Tibial nerve (tissue), 4 donors: ENCODE data around the gene PKN2. TPM values are rescaled to one million over a fixed set of nuclear protein-coding genes. Genes with fewer than 3 reads are reported as not detected.

Experiments used
- DNase-seq, 2 donors: peaks; one replicate each; pipeline ENCODE4 v3.0.0-alpha.2; 2019; ENCODE audit warnings: low spot score in 2 of 2
- H3K27ac ChIP-seq, 4 donors: fragments of 200-600 bp; sonication (generic) in 3 of 4; one replicate each; pipeline ENCODE4 v1.5.1; 2017 to 2019; ENCODE audit warnings: mild to moderate bottlenecking in 1 of 4
- H3K27me3 ChIP-seq, 2 donors: fragments of 200-600 bp; sonication (generic) in 1 of 2; one replicate each; pipeline versions ENCODE4 v1.5.1 to v1.6.0; 2017 to 2019
- H3K36me3 ChIP-seq, 3 donors: fragments of 200-600 bp; sonication (generic); one replicate each; pipeline ENCODE4 v1.5.1; 2018 to 2019
- H3K4me1 ChIP-seq, 4 donors: fragments of 200-600 bp; sonication (generic) in 3 of 4; one replicate each; pipeline ENCODE4 v1.5.1; 2017 to 2019
- H3K4me3 ChIP-seq, 4 donors: fragments of 200-600 bp; sonication (generic) in 3 of 4; one replicate each; pipeline ENCODE4 v1.5.1; 2017 to 2019; ENCODE audit warnings: mild to moderate bottlenecking in 1 of 4, moderate library complexity in 1 of 4
- H3K9me3 ChIP-seq, 4 donors: fragments of 200-600 bp; sonication (generic) in 3 of 4; one replicate each; pipeline ENCODE4 v1.5.1; 2017 to 2019
- EP300 ChIP-seq, 2 donors: sonication (generic); formaldehyde crosslinking; IDR thresholded peaks; one replicate each; pipeline ENCODE4 v1.6.1; 2017; ENCODE audit warnings: antibody characterized with exemption in 2 of 2, mild to moderate bottlenecking in 1 of 2
- POLR2A ChIP-seq, 2 donors: fragments of 450-650 bp; IDR thresholded peaks; one replicate each; pipeline ENCODE4 v1.6.1; 2017; ENCODE audit warnings: antibody characterized with exemption in 2 of 2, mild to moderate bottlenecking in 2 of 2, moderate library complexity in 2 of 2
- WGBS, 2 donors: methylation state at CpG; one replicate each; pipeline ENCODE4 v1.1.5; 2018; 5-methylcytosine and 5-hydroxymethylcytosine counted together
- total RNA-seq, 4 donors: library from RNA; depleted of rRNA; stranded (reverse); fragments of >200 nt; gene quantifications; one replicate each; pipeline ENCODE4 v1.1.0, GENCODE V29; 2016
- TF ChIP-seq, protein P1 (sequence below), 5 experiments: fragments of 200-600 bp in 3 of 5; fragments of 450-650 bp in 2 of 5; sonication (generic) in 3 of 5; IDR thresholded peaks; one replicate each; pipeline ENCODE4 v1.5.1; 2016 to 2019; ENCODE audit warnings: antibody characterized with exemption in 5 of 5, mild to moderate bottlenecking in 3 of 5, moderate library complexity in 2 of 5

PKN2 gene
- total RNA-seq, 4 donors from 2014 or later = 36.3 to 65.9 (median 50.1) TPM

- H3K27me3 ChIP-seq = no peaks in the 10 kb centered on the region
- no peak for DNase-seq
- H3K27ac ChIP-seq = no peak overlapping the region
- no peaks in the 10 kb centered on the region for H3K9me3 ChIP-seq
- no peak overlapping the region for H3K4me3 ChIP-seq
- WGBS, 2 donors = 56 to 65% methylated on average over 4 of the region's 4 CpGs
- no peaks in the 10 kb centered on the region for H3K36me3 ChIP-seq
- H3K4me1 ChIP-seq = peaks cover 0 to 11% (median 0%) of the 10 kb centered on the region in 4 donors
- TF ChIP-seq POLR2A (IDR thresholded peaks at IDR 0.05) = no peak
- TF ChIP-seq, protein P1, sequence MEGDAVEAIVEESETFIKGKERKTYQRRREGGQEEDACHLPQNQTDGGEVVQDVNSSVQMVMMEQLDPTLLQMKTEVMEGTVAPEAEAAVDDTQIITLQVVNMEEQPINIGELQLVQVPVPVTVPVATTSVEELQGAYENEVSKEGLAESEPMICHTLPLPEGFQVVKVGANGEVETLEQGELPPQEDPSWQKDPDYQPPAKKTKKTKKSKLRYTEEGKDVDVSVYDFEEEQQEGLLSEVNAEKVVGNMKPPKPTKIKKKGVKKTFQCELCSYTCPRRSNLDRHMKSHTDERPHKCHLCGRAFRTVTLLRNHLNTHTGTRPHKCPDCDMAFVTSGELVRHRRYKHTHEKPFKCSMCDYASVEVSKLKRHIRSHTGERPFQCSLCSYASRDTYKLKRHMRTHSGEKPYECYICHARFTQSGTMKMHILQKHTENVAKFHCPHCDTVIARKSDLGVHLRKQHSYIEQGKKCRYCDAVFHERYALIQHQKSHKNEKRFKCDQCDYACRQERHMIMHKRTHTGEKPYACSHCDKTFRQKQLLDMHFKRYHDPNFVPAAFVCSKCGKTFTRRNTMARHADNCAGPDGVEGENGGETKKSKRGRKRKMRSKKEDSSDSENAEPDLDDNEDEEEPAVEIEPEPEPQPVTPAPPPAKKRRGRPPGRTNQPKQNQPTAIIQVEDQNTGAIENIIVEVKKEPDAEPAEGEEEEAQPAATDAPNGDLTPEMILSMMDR (IDR thresholded peaks at IDR 0.05) = no peak
- TF ChIP-seq EP300 (IDR thresholded peaks at IDR 0.05) = no peak
These were observed 22.9 kb upstream of the PKN2 start for GRCh38 chr1:88661188-88661587.

GRCh38 chr1:88661951-88662699 is 21.9 kb upstream of the PKN2 start:
- Histone ChIP-seq H3K36me3 (no peaks in the 10 kb centered on the region), H3K4me3 (no peak overlapping the region), H3K27me3 (no peaks in the 10 kb centered on the region), H3K27ac (no peak overlapping the region), H3K4me1 (peaks cover 0 to 11% (median 0%) of the 10 kb centered on the region in 4 donors), H3K9me3 (no peaks in the 10 kb centered on the region)
- TF ChIP-seq EP300 (IDR thresholded peaks at IDR 0.05) (no peak), POLR2A (IDR thresholded peaks at IDR 0.05) (no peak)
- TF ChIP-seq, protein P1 (IDR thresholded peaks at IDR 0.05) = no peak
- WGBS, 2 donors = 35 to 46% methylated on average over 2 of the region's 2 CpGs
- no peak for DNase-seq

DNA sequence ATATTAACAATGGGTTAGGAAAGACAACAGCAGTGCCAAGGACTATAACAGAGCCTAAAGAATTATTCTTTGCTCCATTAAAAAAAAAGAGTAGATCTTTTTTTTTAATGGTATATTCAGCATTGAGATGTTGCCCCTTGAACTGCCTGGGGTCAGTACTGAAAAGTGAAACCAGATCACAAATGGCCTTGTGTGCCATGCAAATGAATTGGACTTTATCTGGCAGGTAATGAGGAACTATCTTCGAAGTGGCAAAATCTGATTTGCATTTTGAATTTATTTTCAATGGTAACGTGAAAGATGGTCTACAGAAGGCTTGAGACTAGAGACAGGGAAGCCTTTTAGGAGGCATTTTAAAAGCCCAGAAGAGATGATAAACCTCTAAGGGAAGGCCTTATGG is 21.4 kb upstream of the PKN2 start:
- Histone ChIP-seq H3K9me3 (no peaks in the 10 kb centered on the region), H3K27me3 (no peaks in the 10 kb centered on the region), H3K36me3 (no peaks in the 10 kb centered on the region), H3K4me1 (peaks cover 0 to 11% (median 0%) of the 10 kb centered on the region in 4 donors), H3K27ac (no peak overlapping the region), H3K4me3 (no peak overlapping the region)
- DNase-seq = no peak
- WGBS, 2 donors = 77 to 82% methylated on average over 2 of the region's 2 CpGs
- TF ChIP-seq, protein P1 (IDR thresholded peaks at IDR 0.05) = no peak
- TF ChIP-seq POLR2A (IDR thresholded peaks at IDR 0.05) (no peak), EP300 (IDR thresholded peaks at IDR 0.05) (no peak)

DNA sequence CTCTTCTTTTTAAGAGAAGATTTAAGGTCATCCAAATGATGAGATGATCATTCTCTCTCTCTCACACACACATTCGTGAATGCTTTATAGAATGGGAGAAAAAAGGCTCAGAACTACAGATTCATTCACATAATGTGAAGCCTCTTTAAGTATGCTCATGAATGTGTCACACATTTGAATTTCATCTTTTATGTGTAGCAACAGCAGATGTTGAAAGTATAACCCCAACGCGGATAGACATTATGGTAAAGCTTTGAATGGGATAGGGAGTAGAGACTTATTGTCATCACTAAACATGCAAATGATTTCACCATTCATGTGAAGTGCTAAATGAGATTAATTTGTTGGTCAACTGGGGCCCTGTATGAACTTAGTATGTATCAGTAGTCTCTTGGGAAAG is 15.7 kb upstream of the PKN2 start:
- TF ChIP-seq, protein P1 (IDR thresholded peaks at IDR 0.05) = no peak
- no peak for TF ChIP-seq POLR2A (IDR thresholded peaks at IDR 0.05)
- TF ChIP-seq EP300 (IDR thresholded peaks at IDR 0.05) = no peak
- Histone ChIP-seq H3K4me3 (no peak overlapping the region), H3K9me3 (no peaks in the 10 kb centered on the region), H3K27ac (no peak overlapping the region), H3K36me3 (no peaks in the 10 kb centered on the region), H3K4me1 (no peaks in the 10 kb centered on the region), H3K27me3 (no peaks in the 10 kb centered on the region)
- WGBS, 2 donors = 86 to 92% methylated on average over 3 of the region's 3 CpGs
- no peak for DNase-seq

DNA sequence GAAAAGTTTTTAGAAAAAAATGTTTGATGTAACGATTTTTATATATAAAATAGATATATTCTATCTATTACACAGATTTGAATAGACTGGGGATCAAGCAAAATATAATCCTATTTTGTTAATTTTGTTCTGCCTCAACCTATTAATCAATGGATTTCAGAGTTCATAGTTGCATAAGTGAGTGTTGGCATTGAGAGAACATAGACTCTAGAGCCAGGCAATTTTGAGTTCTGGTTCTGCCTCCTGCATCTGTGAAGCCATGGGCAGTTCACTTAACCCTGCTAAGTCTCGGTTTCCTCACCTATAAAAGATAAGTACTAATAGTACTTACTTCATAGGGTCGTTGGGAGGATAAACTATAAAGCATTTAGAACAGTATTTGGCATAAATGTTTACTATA is 13.6 kb upstream of the PKN2 start:
- TF ChIP-seq, protein P1 (IDR thresholded peaks at IDR 0.05) = no peak
- TF ChIP-seq EP300 (IDR thresholded peaks at IDR 0.05) (no peak), POLR2A (IDR thresholded peaks at IDR 0.05) (no peak)
- DNase-seq = no peak
- WGBS, 2 donors = 74 to 83% methylated on average over 3 of the region's 3 CpGs

More for the DNA sequence above, 13.6 kb upstream of the PKN2 start:
- Histone ChIP-seq H3K36me3 (no peaks in the 10 kb centered on the region), H3K4me3 (no peak overlapping the region), H3K27ac (no peak overlapping the region), H3K9me3 (no peaks in the 10 kb centered on the region), H3K27me3 (no peaks in the 10 kb centered on the region), H3K4me1 (no peaks in the 10 kb centered on the region)
